Gastrocnemius medialis (tissue), 4 donors: Measurements from ENCODE around the gene DDX49. TPM values are rescaled to one million over a fixed set of nuclear protein-coding genes. Genes with fewer than 3 reads are reported as not detected.

Experiments used
- ATAC-seq, 2 donors: fragments of 150-250 bp; one replicate each; pipeline ENCODE4 v1.9.1; 2016
- DNase-seq, 2 donors: peaks; one replicate each; pipeline ENCODE4 v3.0.0-alpha.2; 2019
- H3K27ac ChIP-seq, 4 donors: fragments of 200-600 bp; sonication (generic); 1 replicate in 1 of 4; 2 replicates in 3 of 4; pipeline ENCODE4 v1.5.1; 2016 to 2018; ENCODE audit warnings: mild to moderate bottlenecking in 2 of 4, moderate library complexity in 1 of 4
- H3K27me3 ChIP-seq, 3 donors: fragments of 200-600 bp; sonication (generic) in 2 of 3; 1 replicate in 1 of 3; 2 replicates in 2 of 3; pipeline versions ENCODE4 v1.5.1 to v1.6.0; 2016 to 2019; ENCODE audit warnings: mild to moderate bottlenecking in 1 of 3, moderate library complexity in 1 of 3
- H3K36me3 ChIP-seq, 2 donors: fragments of 200-600 bp; sonication (generic) in 1 of 2; one replicate each; pipeline ENCODE4 v1.5.1; 2017 to 2018
- H3K4me1 ChIP-seq, 2 donors: fragments of 200-600 bp; sonication (generic) in 1 of 2; one replicate each; pipeline ENCODE4 v1.5.1; 2016 to 2017; ENCODE audit warnings: mild to moderate bottlenecking in 2 of 2
- H3K4me3 ChIP-seq, 4 donors: fragments of 200-600 bp; sonication (generic) in 3 of 4; 1 replicate in 1 of 4; 2 replicates in 3 of 4; pipeline ENCODE4 v1.5.1; 2016 to 2019; ENCODE audit warnings: mild to moderate bottlenecking in 2 of 4
- H3K9me3 ChIP-seq, 3 donors: fragments of 200-600 bp; sonication (generic) in 2 of 3; 1 replicate in 1 of 3; 2 replicates in 2 of 3; pipeline ENCODE4 v1.5.1; 2016 to 2019
- CTCF ChIP-seq, 5 experiments: fragments of 450-650 bp in 3 of 5; fragments of 200-600 bp in 2 of 5; sonication (generic) in 2 of 5; IDR thresholded peaks in 4 of 5; conservative IDR thresholded peaks in 1 of 5; 1 replicate in 4 of 5; 2 replicates in 1 of 5; pipeline ENCODE4 v1.5.1; 2016 to 2019; ENCODE audit warnings: antibody characterized with exemption in 5 of 5, mild to moderate bottlenecking in 3 of 5, moderate library complexity in 3 of 5
- POLR2A ChIP-seq, 2 donors: fragments of 450-650 bp; IDR thresholded peaks; one replicate each; pipeline ENCODE4 v1.6.1; 2017; ENCODE audit warnings: antibody characterized with exemption in 2 of 2, mild to moderate bottlenecking in 2 of 2, moderate library complexity in 2 of 2
- in situ Hi-C, 4 donors: fragments of 200-750 bp; cut with MboI; loops; one replicate each; pipeline versions ENCODE4 v1.15.0 to v1.8.0; 2017; ENCODE audit warnings: low sequenced_read_pairs in 4 of 4
- intact Hi-C: fragments of 100-400 bp; cut with DNase I; formaldehyde crosslinking; loops from one replicate; pipeline ENCODE4 v1.15.1; 2023; ENCODE audit warnings: low total_unique reads
- total RNA-seq, 4 donors: library from RNA; depleted of rRNA; stranded (reverse); fragments of >200 nt; gene quantifications; one replicate each; pipeline versions ENCODE4 v1.1.0 to v1.2.3, GENCODE V29; 2016

The DDX49 gene
- total RNA-seq, 4 donors from 2014 or later, result 40.6 to 60.1 (median 44.2) TPM

GRCh38 chr19:18928018-18928805, 8.7 kb downstream of the DDX49 start:
- intact Hi-C loops, result no loop called here
- TF ChIP-seq CTCF (IDR thresholded peaks at IDR 0.05 in 4 of 5, conservative IDR thresholded peaks at IDR 0.05 in 1 of 5) (no peak), POLR2A (IDR thresholded peaks at IDR 0.05) (no peak)
- in situ Hi-C loops, result no loop called here
- H3K9me3 ChIP-seq, result no peaks in the 10 kb centered on the region
- no peak for DNase-seq
- no peak overlapping the region for H3K4me3 ChIP-seq
- H3K36me3 ChIP-seq, result peaks cover 0 to 67% of the 10 kb centered on the region in 2 donors
- no peak for ATAC-seq
- no peak overlapping the region for H3K27ac ChIP-seq
- H3K4me1 ChIP-seq, result no peaks in the 10 kb centered on the region
- H3K27me3 ChIP-seq, result no peaks in the 10 kb centered on the region

GRCh38 chr19:18929311-18929710, 9.8 kb downstream of the DDX49 start:
- no peaks in the 10 kb centered on the region for H3K9me3 ChIP-seq
- no peaks in the 10 kb centered on the region for H3K27me3 ChIP-seq
- no peak for ATAC-seq
- H3K36me3 ChIP-seq, result peaks cover 0 to 60% of the 10 kb centered on the region in 2 donors
- no peak for DNase-seq
- intact Hi-C loops (no loop called here), in situ Hi-C loops (no loop called here)
- no peak overlapping the region for H3K4me3 ChIP-seq
- no peak overlapping the region for H3K27ac ChIP-seq
- no peak for TF ChIP-seq CTCF (IDR thresholded peaks at IDR 0.05 in 4 of 5, conservative IDR thresholded peaks at IDR 0.05 in 1 of 5)
- TF ChIP-seq POLR2A (IDR thresholded peaks at IDR 0.05), result no peak
- H3K4me1 ChIP-seq, result no peaks in the 10 kb centered on the region

GRCh38 chr19:18931316-18932162, 12.0 kb downstream of the DDX49 start:
- H3K36me3 ChIP-seq, result peaks cover 0 to 54% of the 10 kb centered on the region in 2 donors
- H3K4me1 ChIP-seq, result no peaks in the 10 kb centered on the region
- ATAC-seq (no peak), DNase-seq (no peak)
- H3K9me3 ChIP-seq, result no peaks in the 10 kb centered on the region
- no peak overlapping the region for H3K4me3 ChIP-seq
- no peak for TF ChIP-seq CTCF (IDR thresholded peaks at IDR 0.05 in 4 of 5, conservative IDR thresholded peaks at IDR 0.05 in 1 of 5)
- no peak for TF ChIP-seq POLR2A (IDR thresholded peaks at IDR 0.05)
- in situ Hi-C loops, result no loop called here
- H3K27ac ChIP-seq, result peak overlapping the region in 2 of 4 donors; percentile 31 to 56
- H3K27me3 ChIP-seq, result no peaks in the 10 kb centered on the region
- intact Hi-C loops, result no loop called here

GRCh38 chr19:18932216-18932841, 12.8 kb downstream of the DDX49 start:
- TF ChIP-seq CTCF (IDR thresholded peaks at IDR 0.05 in 4 of 5, conservative IDR thresholded peaks at IDR 0.05 in 1 of 5), result no peak
- no peak for TF ChIP-seq POLR2A (IDR thresholded peaks at IDR 0.05)
- Histone ChIP-seq H3K4me1 (no peaks in the 10 kb centered on the region), H3K9me3 (no peaks in the 10 kb centered on the region), H3K4me3 (no peak overlapping the region), H3K27ac (peak overlapping the region in 2 of 4 donors; percentile 31 to 56), H3K27me3 (no peaks in the 10 kb centered on the region), H3K36me3 (peaks cover 0 to 48% of the 10 kb centered on the region in 2 donors)
- DNase-seq, result peak; percentile 47 to 69
- peak; percentile 48 to 65 for ATAC-seq
- in situ Hi-C loops, result no loop called here
- intact Hi-C loops, result no loop called here
